CD4-positive, alpha-beta T cell (primary cell): ENCODE results near the gene KIF25. TPM values are rescaled to one million over a fixed set of nuclear protein-coding genes. Genes with fewer than 3 reads are reported as not detected.

Source experiments
- ATAC-seq: fragments of 200-7000 bp; cut with Tn5 transposase; one replicate; pipeline ENCODE4 v1.10.0; 2022; ENCODE audit warnings: mild to moderate bottlenecking; ENCODE audit not compliant: poor library complexity
- CTCF ChIA-PET: fragments of 350-600 bp; sonication (Branson Sonifier 250); formaldehyde crosslinking; loops from one replicate; lab custom pipeline; 2021; ENCODE audit warnings: antibody characterized with exemption, inconsistent platforms; lab: Charles Lee
- POLR2A ChIA-PET: fragments of 350-600 bp; sonication (Branson Sonifier 250); formaldehyde crosslinking; loops from one replicate; lab custom pipeline; 2021; ENCODE audit warnings: antibody characterized with exemption, inconsistent platforms; lab: Charles Lee
- DNase-seq, 14 experiments: peaks; one replicate each; pipeline ENCODE4 v3.0.0-alpha.2; 2013 to 2020; ENCODE audit warnings: mixed read lengths in 2 of 14
- H3K27ac ChIP-seq, 2 donors: one replicate each; pipeline versions ENCODE4 v1.5.1 to v1.7.0; 2013; ENCODE audit warnings: low read length in 2 of 2, low read depth in 1 of 2, mild to moderate bottlenecking in 1 of 2
- H3K27me3 ChIP-seq, 2 experiments: 1 replicate in 1 of 2; 2 replicates in 1 of 2; pipeline versions ENCODE4 v1.6.1 to v1.7.0; 2013; ENCODE audit warnings: low read length in 2 of 2, control low read depth in 1 of 2, mild to moderate bottlenecking in 1 of 2, moderate library complexity in 1 of 2; ENCODE audit not compliant: insufficient read depth in 2 of 2, control insufficient read depth in 1 of 2
- H3K36me3 ChIP-seq: one replicate; pipeline ENCODE4 v1.6.1; 2013; ENCODE audit warnings: low read length, control low read depth; ENCODE audit not compliant: insufficient read depth
- H3K4me1 ChIP-seq: one replicate; pipeline ENCODE4 v1.6.1; 2013; ENCODE audit warnings: low read length, control low read depth; ENCODE audit not compliant: insufficient read depth
- H3K4me3 ChIP-seq: one replicate; pipeline ENCODE4 v1.5.1; 2013; ENCODE audit warnings: mild to moderate bottlenecking, low read length, moderate library complexity
- H3K9me3 ChIP-seq, 2 experiments: 1 replicate in 1 of 2; 2 replicates in 1 of 2; pipeline versions ENCODE4 v1.6.1 to v1.7.0; 2013; ENCODE audit warnings: low read length in 2 of 2, mild to moderate bottlenecking in 2 of 2, control low read depth in 1 of 2, moderate library complexity in 1 of 2; ENCODE audit not compliant: control insufficient read depth in 1 of 2, insufficient read depth in 1 of 2
- H3K27ac Mint-ChIP-seq: one replicate; pipeline ENCODE4 v1.8.0; 2020; ENCODE audit warnings: mixed read lengths
- H3K27me3 Mint-ChIP-seq: one replicate; pipeline ENCODE4 v1.8.0; 2021; ENCODE audit warnings: mixed read lengths
- H3K36me3 Mint-ChIP-seq: one replicate; pipeline ENCODE4 v1.8.0; 2021; ENCODE audit warnings: low read depth, mixed read lengths
- H3K4me1 Mint-ChIP-seq: one replicate; pipeline ENCODE4 v1.8.0; 2021; ENCODE audit warnings: low read depth, mixed read lengths
- H3K4me3 Mint-ChIP-seq: one replicate; pipeline ENCODE4 v1.8.0; 2020; ENCODE audit warnings: mild to moderate bottlenecking, mixed read lengths
- H3K9me3 Mint-ChIP-seq: one replicate; pipeline ENCODE4 v1.8.0; 2020; ENCODE audit warnings: mixed read lengths
- CTCF ChIP-seq: fragments of 200-600 bp; IDR thresholded peaks from one replicate; pipeline ENCODE4 v1.8.0; 2022; ENCODE audit warnings: antibody characterized with exemption, mild to moderate bottlenecking
- intact Hi-C, 2 experiments: fragments of 100-400 bp; cut with DNase I in 1 of 2; cut with micrococcal nuclease in 1 of 2; formaldehyde crosslinking; loops; one replicate each; pipeline versions ENCODE4 v1.15.1 to v1.9.0; 2023 to 2025; cut with DNase I, micrococcal nuclease
- total RNA-seq, 174 experiments: library from RNA in 2 of 174; stranded (reverse) in 2 of 174; gene quantifications; one replicate each; pipeline ENCODE4 v1.2.3 and lab custom pipeline; 2021 to 2026

Gene KIF25
- total RNA-seq, 2 experiments from 2014 or later = not detected

GRCh38 chr6:167953551-167953950 lies 43.9 kb upstream of the KIF25 start:
- H3K36me3 Mint-ChIP-seq = no peaks in the 10 kb centered on the region
- POLR2A ChIA-PET = no interaction called here

GRCh38 chr6:167954151-167954550 lies 43.3 kb upstream of the KIF25 start:
- H3K4me1 ChIP-seq = no peaks in the 10 kb centered on the region
- Mint-ChIP-seq H3K27me3 (no peaks in the 10 kb centered on the region), H3K4me1 (no peaks in the 10 kb centered on the region), H3K36me3 (no peaks in the 10 kb centered on the region), H3K9me3 (no peaks in the 10 kb centered on the region), H3K27ac (no peak overlapping the region), H3K4me3 (no peak overlapping the region)
- DNase-seq = no peak
- ATAC-seq = no peak
- H3K9me3 ChIP-seq = no peaks in the 10 kb centered on the region
- no peak overlapping the region for H3K4me3 ChIP-seq
- no peak overlapping the region for H3K27ac ChIP-seq
- no peaks in the 10 kb centered on the region for H3K36me3 ChIP-seq
- H3K27me3 ChIP-seq = no peaks in the 10 kb centered on the region
- CTCF ChIA-PET = no interaction called here
- intact Hi-C loops = no loop called here
- POLR2A ChIA-PET = no interaction called here
- TF ChIP-seq CTCF = no peak

More at GRCh38 chr6:167953551-167953950, 43.9 kb upstream of the KIF25 start:
- H3K4me1 ChIP-seq = no peaks in the 10 kb centered on the region
- no peak overlapping the region for H3K27ac Mint-ChIP-seq
- intact Hi-C loops = no loop called here
- H3K36me3 ChIP-seq = no peaks in the 10 kb centered on the region
- CTCF ChIA-PET = no interaction called here
- no peaks in the 10 kb centered on the region for H3K9me3 Mint-ChIP-seq
- no peak overlapping the region for H3K4me3 ChIP-seq
- H3K4me1 Mint-ChIP-seq = no peaks in the 10 kb centered on the region
- H3K27me3 ChIP-seq = no peaks in the 10 kb centered on the region
- no peak overlapping the region for H3K4me3 Mint-ChIP-seq
- ATAC-seq = no peak
- H3K27me3 Mint-ChIP-seq = no peaks in the 10 kb centered on the region
- no peak for TF ChIP-seq CTCF
- H3K27ac ChIP-seq = no peak overlapping the region
- no peaks in the 10 kb centered on the region for H3K9me3 ChIP-seq
- DNase-seq = no peak

GRCh38 chr6:167956491-167956890 lies 41.0 kb upstream of the KIF25 start:
- Mint-ChIP-seq H3K36me3 (no peaks in the 10 kb centered on the region), H3K4me1 (no peaks in the 10 kb centered on the region), H3K27me3 (peaks cover 2% of the 10 kb centered on the region), H3K4me3 (no peak overlapping the region), H3K27ac (no peak overlapping the region), H3K9me3 (no peaks in the 10 kb centered on the region)
- no peaks in the 10 kb centered on the region for H3K36me3 ChIP-seq
- H3K27me3 ChIP-seq = no peaks in the 10 kb centered on the region
- CTCF ChIA-PET = no interaction called here
- no peak for TF ChIP-seq CTCF
- POLR2A ChIA-PET = no interaction called here
- no peaks in the 10 kb centered on the region for H3K4me1 ChIP-seq
- H3K27ac ChIP-seq = no peak overlapping the region
- ATAC-seq (no peak), DNase-seq (no peak)
- intact Hi-C loops = no loop called here
- no peaks in the 10 kb centered on the region for H3K9me3 ChIP-seq
- no peak overlapping the region for H3K4me3 ChIP-seq
